Ovary (tissue), 3 donors: ENCODE data around the gene MYADML2.

ENCODE experiments used
- CTCF ChIP-seq, 3 donors: fragments of 450-650 bp in 2 of 3; fragments of 200-600 bp in 1 of 3; IDR thresholded peaks; one replicate each; pipeline versions ENCODE4 v1.5.1 to v1.8.0; 2016 to 2022; ENCODE audit warnings: antibody characterized with exemption in 3 of 3, mild to moderate bottlenecking in 1 of 3
- POLR2A ChIP-seq: fragments of 450-650 bp; IDR thresholded peaks from one replicate; pipeline ENCODE4 v1.6.1; 2017; ENCODE audit warnings: antibody characterized with exemption, mild to moderate bottlenecking, moderate library complexity
- donor health status: DM: no; HTN: no; CAD: no.

- TF ChIP-seq CTCF (IDR thresholded peaks at IDR 0.05) (no peak), POLR2A (no peak)
These were observed 14.6 kb downstream of the MYADML2 start for GRCh38 chr17:81932333-81932983.
